Omental fat pad (tissue), 4 donors: Measurements from ENCODE around the gene NSUN3. TPM values are rescaled to one million over a fixed set of nuclear protein-coding genes. Genes with fewer than 3 reads are reported as not detected.

ENCODE experiments used
- ATAC-seq: fragments of 150-250 bp; one replicate; pipeline ENCODE4 v1.9.1; 2016; ENCODE audit warnings: mild to moderate bottlenecking, moderate library complexity; ENCODE audit not compliant: low FRiP score
- DNase-seq: peaks from one replicate; pipeline ENCODE4 v3.0.0-alpha.2; 2019; ENCODE audit warnings: low spot score
- CTCF ChIP-seq, 3 donors: fragments of 450-650 bp; IDR thresholded peaks; one replicate each; pipeline ENCODE4 v1.5.1; 2016 to 2017; ENCODE audit warnings: antibody characterized with exemption in 3 of 3, mild to moderate bottlenecking in 3 of 3, moderate library complexity in 2 of 3
- total RNA-seq, 4 donors: library from RNA; depleted of rRNA; stranded (reverse); fragments of >200 nt; gene quantifications; one replicate each; pipeline ENCODE4 v1.1.0, GENCODE V29; 2016

The NSUN3 gene
- total RNA-seq, 4 donors from 2014 or later, result 5.6 to 10.2 (median 9.1) TPM

- DNase-seq (no peak), ATAC-seq (no peak)
- TF ChIP-seq CTCF (IDR thresholded peaks at IDR 0.05), result no peak
These were observed 114.3 kb downstream of the NSUN3 start for GRCh38 chr3:94176988-94177745.

Other genes starting within 250 kb of the NSUN3 start
- gene PROS1, start 89.2 kb upstream of the NSUN3 start, total RNA-seq, result 10 to 100 TPM; 46.5 to 98.8 (median 63.9) TPM
- gene ARL13B, start 82.9 kb upstream of the NSUN3 start, total RNA-seq, result 10 to 100 TPM in 3 of 4 donors, 1 to 10 TPM in 1; 6.8 to 14.5 (median 12.1) TPM
- gene STX19, start 34.5 kb upstream of the NSUN3 start, total RNA-seq, result not detected
- gene DHFR2, start 145 bp upstream of the NSUN3 start, total RNA-seq, result 1 to 10 TPM; 2.8 to 4.9 (median 3.6) TPM